Astrocyte (in vitro differentiated cells and primary cell): ENCODE results near the gene TNNI3. TPM values are rescaled to one million over a fixed set of nuclear protein-coding genes. Genes with fewer than 3 reads are reported as not detected.

Experiments used
- DNase-seq: peaks from one replicate; pipeline ENCODE4 v3.0.0-alpha.2; 2010; ENCODE audit warnings: low read depth
- FAIRE-seq: peaks from 2 replicates; lab custom pipeline; 2011; peaks lifted over from hg19 to GRCh38; lab: Jason Lieb, UNC
- H2AFZ ChIP-seq: 2 replicates; pipeline ENCODE4 v1.6.0; 2012; ENCODE audit warnings: low read depth, low read length, inconsistent platforms
- H3K27ac ChIP-seq: 2 replicates; pipeline ENCODE4 v1.5.1; 2011; ENCODE audit warnings: low read depth, low read length, inconsistent platforms
- H3K27me3 ChIP-seq: 2 replicates; pipeline ENCODE4 v1.6.0; 2011; ENCODE audit warnings: low read length, inconsistent platforms; ENCODE audit not compliant: insufficient read depth
- H3K36me3 ChIP-seq: 2 replicates; pipeline ENCODE4 v1.5.1; 2011; ENCODE audit warnings: low read length, inconsistent platforms; ENCODE audit not compliant: insufficient read depth
- H3K4me1 ChIP-seq: 2 replicates; pipeline ENCODE4 v1.5.1; 2011; ENCODE audit warnings: low read length, inconsistent platforms; ENCODE audit not compliant: insufficient read depth
- H3K4me2 ChIP-seq: 2 replicates; pipeline ENCODE4 v1.6.0; 2012; ENCODE audit warnings: low read length, inconsistent platforms
- H3K4me3 ChIP-seq: 2 replicates; pipeline ENCODE4 v1.5.1; 2011; ENCODE audit warnings: low read depth, mild to moderate bottlenecking, low read length, inconsistent platforms; ENCODE audit not compliant: insufficient read depth
- H3K79me2 ChIP-seq: 2 replicates; pipeline ENCODE4 v1.6.0; 2012; ENCODE audit warnings: mild to moderate bottlenecking, low read length, inconsistent platforms; ENCODE audit not compliant: insufficient read depth
- H3K9ac ChIP-seq: 2 replicates; pipeline ENCODE4 v1.6.0; 2012; ENCODE audit warnings: mild to moderate bottlenecking, low read length, inconsistent platforms
- H3K9me3 ChIP-seq: 2 replicates; pipeline ENCODE4 v1.5.1; 2012; ENCODE audit warnings: low read depth, mild to moderate bottlenecking, low read length, inconsistent platforms; ENCODE audit not compliant: insufficient read depth
- H4K20me1 ChIP-seq: 2 replicates; pipeline ENCODE4 v1.6.0; 2012; ENCODE audit warnings: low read length, inconsistent platforms; ENCODE audit not compliant: insufficient read depth
- H3K27ac Mint-ChIP-seq: one replicate; pipeline ENCODE4 v1.8.0; 2021; ENCODE audit warnings: mild to moderate bottlenecking, mixed read lengths; ENCODE audit not compliant: unreplicated experiment
- H3K27me3 Mint-ChIP-seq: one replicate; pipeline ENCODE4 v1.8.0; 2021; ENCODE audit warnings: low read depth, mixed read lengths; ENCODE audit not compliant: unreplicated experiment
- H3K36me3 Mint-ChIP-seq: one replicate; pipeline ENCODE4 v1.8.0; 2021; ENCODE audit warnings: low read depth, mixed read lengths; ENCODE audit not compliant: unreplicated experiment
- H3K4me1 Mint-ChIP-seq: one replicate; pipeline ENCODE4 v1.8.0; 2021; ENCODE audit warnings: low read depth, mixed read lengths; ENCODE audit not compliant: unreplicated experiment
- H3K4me3 Mint-ChIP-seq: one replicate; pipeline ENCODE4 v1.8.0; 2021; ENCODE audit warnings: mild to moderate bottlenecking, moderate library complexity, mixed read lengths; ENCODE audit not compliant: unreplicated experiment
- H3K9me3 Mint-ChIP-seq: one replicate; pipeline ENCODE4 v1.8.0; 2021; ENCODE audit warnings: mild to moderate bottlenecking, mixed read lengths; ENCODE audit not compliant: unreplicated experiment
- EZH2 ChIP-seq: IDR thresholded peaks from 2 replicates; pipeline ENCODE4 v1.6.1; 2012; ENCODE audit warnings: mild to moderate bottlenecking, low read length, inconsistent platforms; ENCODE audit not compliant: insufficient read depth
- total RNA-seq: library from RNA; stranded (reverse); gene quantifications from 2 replicates; pipeline ENCODE4 v1.2.1, GENCODE V29; 2021
- TF ChIP-seq, protein P1 (sequence below): IDR thresholded peaks from 2 replicates; pipeline ENCODE4 v1.5.1; 2011; ENCODE audit warnings: low read depth, mild to moderate bottlenecking, inconsistent platforms, low read length, moderate library complexity; ENCODE audit not compliant: insufficient read depth

The TNNI3 gene
- total RNA-seq, 1 donor from 2014 or later: not detected

- Histone ChIP-seq H3K27ac (no peak overlapping the region), H2AFZ (no peak overlapping the region), H3K4me2 (no peak overlapping the region), H3K79me2 (no peaks in the 10 kb centered on the region), H3K36me3 (no peaks in the 10 kb centered on the region), H4K20me1 (no peaks in the 10 kb centered on the region), H3K9me3 (no peaks in the 10 kb centered on the region), H3K9ac (no peak overlapping the region), H3K4me1 (peaks cover 7% of the 10 kb centered on the region), H3K27me3 (peaks cover 12% of the 10 kb centered on the region), H3K4me3 (no peak overlapping the region)
- TF ChIP-seq, protein P1, sequence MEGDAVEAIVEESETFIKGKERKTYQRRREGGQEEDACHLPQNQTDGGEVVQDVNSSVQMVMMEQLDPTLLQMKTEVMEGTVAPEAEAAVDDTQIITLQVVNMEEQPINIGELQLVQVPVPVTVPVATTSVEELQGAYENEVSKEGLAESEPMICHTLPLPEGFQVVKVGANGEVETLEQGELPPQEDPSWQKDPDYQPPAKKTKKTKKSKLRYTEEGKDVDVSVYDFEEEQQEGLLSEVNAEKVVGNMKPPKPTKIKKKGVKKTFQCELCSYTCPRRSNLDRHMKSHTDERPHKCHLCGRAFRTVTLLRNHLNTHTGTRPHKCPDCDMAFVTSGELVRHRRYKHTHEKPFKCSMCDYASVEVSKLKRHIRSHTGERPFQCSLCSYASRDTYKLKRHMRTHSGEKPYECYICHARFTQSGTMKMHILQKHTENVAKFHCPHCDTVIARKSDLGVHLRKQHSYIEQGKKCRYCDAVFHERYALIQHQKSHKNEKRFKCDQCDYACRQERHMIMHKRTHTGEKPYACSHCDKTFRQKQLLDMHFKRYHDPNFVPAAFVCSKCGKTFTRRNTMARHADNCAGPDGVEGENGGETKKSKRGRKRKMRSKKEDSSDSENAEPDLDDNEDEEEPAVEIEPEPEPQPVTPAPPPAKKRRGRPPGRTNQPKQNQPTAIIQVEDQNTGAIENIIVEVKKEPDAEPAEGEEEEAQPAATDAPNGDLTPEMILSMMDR: no peak
- TF ChIP-seq EZH2: peak; percentile 38
- no peak for DNase-seq
- no peak overlapping the region for H3K27ac Mint-ChIP-seq
- no peak for FAIRE-seq
- no peak overlapping the region for H3K4me3 Mint-ChIP-seq
- H3K9me3 Mint-ChIP-seq: no peaks in the 10 kb centered on the region
- peaks cover 3% of the 10 kb centered on the region for H3K4me1 Mint-ChIP-seq
- H3K36me3 Mint-ChIP-seq: peaks cover 2% of the 10 kb centered on the region
- peaks cover 26% of the 10 kb centered on the region for H3K27me3 Mint-ChIP-seq
These were observed 4.2 kb upstream of the TNNI3 start for GRCh38 chr19:55161571-55162322.

- Histone ChIP-seq H3K27me3 (peaks cover 16% of the 10 kb centered on the region), H3K36me3 (no peaks in the 10 kb centered on the region), H3K4me1 (peaks cover 6% of the 10 kb centered on the region), H3K27ac (no peak overlapping the region), H3K9ac (no peak overlapping the region), H3K4me2 (no peak overlapping the region), H3K9me3 (no peaks in the 10 kb centered on the region), H4K20me1 (no peaks in the 10 kb centered on the region), H3K4me3 (no peak overlapping the region), H3K79me2 (no peaks in the 10 kb centered on the region), H2AFZ (no peak overlapping the region)
- Mint-ChIP-seq H3K27me3 (peaks cover 30% of the 10 kb centered on the region), H3K27ac (no peak overlapping the region), H3K36me3 (peaks cover 2% of the 10 kb centered on the region), H3K4me3 (no peak overlapping the region), H3K9me3 (no peaks in the 10 kb centered on the region), H3K4me1 (peaks cover 3% of the 10 kb centered on the region)
- FAIRE-seq (no peak), DNase-seq (no peak)
- TF ChIP-seq, protein P1: no peak
- peak; percentile 70 for TF ChIP-seq EZH2
These were observed 3.4 kb upstream of the TNNI3 start for GRCh38 chr19:55160986-55161365.
